HG02885 (cell line): ENCODE results near the gene C9orf85.
"Not testable (repeated sequence)": the region's sequence is repeated elsewhere in the genome, so short reads cannot be mapped to it uniquely, and the experiment has no call there.

Experiments
- ATAC-seq: cut with Tn5 transposase; IDR thresholded peaks from one replicate; pipeline ENCODE4 v1.9.1; 2021; ENCODE audit warnings: mild to moderate bottlenecking; ENCODE audit not compliant: unreplicated experiment, poor library complexity

C9orf85 gene

GRCh38 chr9:71937070-71937625, 25.7 kb downstream of the C9orf85 start:
- no peak for ATAC-seq

GRCh38 chr9:71937898-71938297, 26.5 kb downstream of the C9orf85 start:
- ATAC-seq: no peak

GRCh38 chr9:71941060-71941568, 29.7 kb downstream of the C9orf85 start:
- no peak for ATAC-seq

GRCh38 chr9:71941998-71942567, 30.6 kb downstream of the C9orf85 start:
- no peak for ATAC-seq

GRCh38 chr9:71944754-71945375, 33.4 kb downstream of the C9orf85 start:
- ATAC-seq: no peak

- not testable (repeated sequence) for ATAC-seq
Observed at GRCh38 chr9:71954652-71955051, 43.2 kb downstream of the C9orf85 start.

- peak; percentile 81 for ATAC-seq
Observed at GRCh38 chr9:71955300-71955915, 44.0 kb downstream of the C9orf85 start.

GRCh38 chr9:71962328-71962727, 50.9 kb downstream of the C9orf85 start:
- ATAC-seq: no peak

- not testable (repeated sequence) for ATAC-seq
Observed at GRCh38 chr9:71963471-71963996, 52.1 kb downstream of the C9orf85 start.

GRCh38 chr9:71965403-71965802, 54.0 kb downstream of the C9orf85 start:
- ATAC-seq: no peak

GRCh38 chr9:71966601-71967000, 55.2 kb downstream of the C9orf85 start:
- ATAC-seq: no peak

- ATAC-seq: no peak
Observed at GRCh38 chr9:71968541-71969090, 57.2 kb downstream of the C9orf85 start.

GRCh38 chr9:71975833-71976232, 64.4 kb downstream of the C9orf85 start:
- ATAC-seq: no peak

GRCh38 chr9:71977003-71977402, 65.6 kb downstream of the C9orf85 start:
- ATAC-seq: no peak

- ATAC-seq: no peak
Observed at GRCh38 chr9:71980266-71981190, 69.1 kb downstream of the C9orf85 start.

- ATAC-seq: no peak
Observed at GRCh38 chr9:71981944-71982343, 70.5 kb downstream of the C9orf85 start.

- ATAC-seq: no peak
Observed at GRCh38 chr9:71984403-71984802, 73.0 kb downstream of the C9orf85 start.

GRCh38 chr9:71984831-71985281, 73.4 kb downstream of the C9orf85 start:
- ATAC-seq: no peak

GRCh38 chr9:71985297-71985911, 74.0 kb downstream of the C9orf85 start:
- ATAC-seq: no peak
